ENCODE measurements around the gene BLOC1S3. TPM values are rescaled to one million over a fixed set of nuclear protein-coding genes. Genes with fewer than 3 reads are reported as not detected.
A peak's percentile ranks its signal among the peaks of the same experiment; 100 is the strongest.

BLOC1S3 gene
- total and polyA plus RNA-seq, 2 of the 13 experiments (the other 11 are each of a cell fraction or from before 2014, with no cell fraction given) = 4.3 to 4.8 TPM

GRCh38 chr19:45187421-45188100 lies 9.0 kb downstream of the BLOC1S3 start (continued):
- TF ChIP-seq PAXIP1 (CRISPR knock-in tag; conservative IDR thresholded peaks at IDR 0.05) = no peak
- TF ChIP-seq ZNF549 (CRISPR knock-in tag; IDR thresholded peaks at IDR 0.05) = no peak
- TF ChIP-seq TEAD3 (CRISPR knock-in tag; optimal IDR thresholded peaks at IDR 0.05; ENCODE audit: borderline replicate concordance) = peak; percentile 80
- no peak for TF ChIP-seq ZNF737 (CRISPR knock-in tag; IDR thresholded peaks at IDR 0.05; ENCODE audit: borderline replicate concordance)
- TF ChIP-seq ELF4 (CRISPR knock-in tag; IDR thresholded peaks at IDR 0.05; ENCODE audit: borderline replicate concordance) = no peak
- no peak for TF ChIP-seq TARDBP (CRISPR knock-in tag; IDR thresholded peaks at IDR 0.05)
- TF ChIP-seq ARNTL (CRISPR knock-in tag; IDR thresholded peaks at IDR 0.05) = no peak
- TF ChIP-seq CEBPZ (IDR thresholded peaks at IDR 0.05; ENCODE audit: low read length) = no peak
- TF ChIP-seq ZNF224 (CRISPR knock-in tag; IDR thresholded peaks at IDR 0.05) = no peak
- no peak for TF ChIP-seq SNAPC4 (CRISPR knock-in tag; IDR thresholded peaks at IDR 0.05)
- no peak for TF ChIP-seq ZNF24 (IDR thresholded peaks at IDR 0.05)
- no peak for TF ChIP-seq ZNF34 (CRISPR knock-in tag; IDR thresholded peaks at IDR 0.05; ENCODE audit: borderline replicate concordance)
- TF ChIP-seq, protein P1, sequence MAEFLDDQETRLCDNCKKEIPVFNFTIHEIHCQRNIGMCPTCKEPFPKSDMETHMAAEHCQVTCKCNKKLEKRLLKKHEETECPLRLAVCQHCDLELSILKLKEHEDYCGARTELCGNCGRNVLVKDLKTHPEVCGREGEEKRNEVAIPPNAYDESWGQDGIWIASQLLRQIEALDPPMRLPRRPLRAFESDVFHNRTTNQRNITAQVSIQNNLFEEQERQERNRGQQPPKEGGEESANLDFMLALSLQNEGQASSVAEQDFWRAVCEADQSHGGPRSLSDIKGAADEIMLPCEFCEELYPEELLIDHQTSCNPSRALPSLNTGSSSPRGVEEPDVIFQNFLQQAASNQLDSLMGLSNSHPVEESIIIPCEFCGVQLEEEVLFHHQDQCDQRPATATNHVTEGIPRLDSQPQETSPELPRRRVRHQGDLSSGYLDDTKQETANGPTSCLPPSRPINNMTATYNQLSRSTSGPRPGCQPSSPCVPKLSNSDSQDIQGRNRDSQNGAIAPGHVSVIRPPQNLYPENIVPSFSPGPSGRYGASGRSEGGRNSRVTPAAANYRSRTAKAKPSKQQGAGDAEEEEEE (CRISPR knock-in tag; IDR thresholded peaks at IDR 0.05; ENCODE audit: borderline replicate concordance) = no peak
- no peak for TF ChIP-seq HOXA5 (CRISPR knock-in tag; IDR thresholded peaks at IDR 0.05)
- no peak for TF ChIP-seq NFRKB (IDR thresholded peaks at IDR 0.05)
- no peak for TF ChIP-seq HES4 (CRISPR knock-in tag; IDR thresholded peaks at IDR 0.05; ENCODE audit: borderline replicate concordance)

All from HepG2 (cell line).